ENCODE measurements around the gene CCDC172. TPM values are rescaled to one million over a fixed set of nuclear protein-coding genes. Genes with fewer than 3 reads are reported as not detected.

The CCDC172 gene
- total and polyA plus RNA-seq, 2 donors (not counting 1 experiment from before 2014, with no cell fraction given), result not detected

DNA sequence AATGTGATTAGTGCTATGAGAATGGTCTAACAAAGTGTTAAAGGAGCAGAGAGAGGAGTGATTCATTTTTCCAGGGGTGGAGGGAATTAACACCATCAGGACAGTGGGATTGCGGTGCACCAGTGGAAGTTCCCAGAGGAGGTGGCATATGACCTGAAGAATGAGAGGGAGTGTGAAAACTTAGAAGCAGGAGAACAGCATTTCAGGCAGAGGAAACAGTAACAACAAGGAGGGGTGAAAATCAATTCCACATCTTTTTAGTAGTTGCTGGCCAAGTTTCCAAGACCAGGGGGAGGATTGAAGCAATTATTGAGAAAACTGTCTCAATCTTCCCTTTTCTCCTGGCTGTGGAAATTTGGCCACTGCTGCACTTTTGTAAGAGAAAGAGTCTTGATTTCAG is 23.7 kb upstream of the CCDC172 start:
- WGBS (ENCODE audit: insufficient coverage), result 80% methylated on average over 1 of the region's 1 CpG
- no peaks in the 10 kb centered on the region for H3K9me3 ChIP-seq (ENCODE audit: control extremely low read depth in 1 of 3, control insufficient read depth in 2 of 3, insufficient read depth in 1 of 3, low read length in 2 of 3)
- no peaks in the 10 kb centered on the region for H3K79me2 ChIP-seq (ENCODE audit: control insufficient read depth, insufficient read depth, low read length)
- H3K27ac ChIP-seq (ENCODE audit: low read length in 2 of 2), result no peak overlapping the region
- no peak overlapping the region for H3K27ac Mint-ChIP-seq
- no peak overlapping the region for H3K4me2 ChIP-seq (replicated peaks; ENCODE audit: low read depth, low read length, poor library complexity, severe bottlenecking)
- no peaks in the 10 kb centered on the region for H3K27me3 Mint-ChIP-seq
- no peaks in the 10 kb centered on the region for H3K36me3 ChIP-seq (replicated peaks in 1 of 2; ENCODE audit: control extremely low read depth in 1 of 2, control insufficient read depth in 1 of 2, extremely low read depth in 1 of 2, insufficient read depth in 2 of 2, low read length in 1 of 2)
- H4K20me1 ChIP-seq (ENCODE audit: control insufficient read depth, insufficient read depth, low read length, poor library complexity, severe bottlenecking), result no peaks in the 10 kb centered on the region
- CTCF ChIA-PET, result no interaction called here
- H3K9me3 Mint-ChIP-seq (ENCODE audit: insufficient read depth), result no peaks in the 10 kb centered on the region
- intact Hi-C loops (cut with micrococcal nuclease), result no loop called here
- no peaks in the 10 kb centered on the region for H3K4me1 ChIP-seq (ENCODE audit: control insufficient read depth in 2 of 2, insufficient read depth in 2 of 2, low read length in 2 of 2)
- no peak overlapping the region for H2AFZ ChIP-seq (ENCODE audit: insufficient read depth, low read depth, low read length, poor library complexity, severe bottlenecking)
- no peak overlapping the region for H3K4me3 Mint-ChIP-seq
- DNase-seq, result no peak
- POLR2A ChIA-PET, result no interaction called here
- no peaks in the 10 kb centered on the region for H3K27me3 ChIP-seq (replicated peaks in 1 of 4; ENCODE audit: control extremely low read depth in 1 of 4, control insufficient read depth in 3 of 4, insufficient read depth in 4 of 4, low read length in 3 of 4)
- H3K9ac ChIP-seq (ENCODE audit: low read length), result no peak overlapping the region
- H3K4me1 Mint-ChIP-seq, result no peaks in the 10 kb centered on the region
- TF ChIP-seq, protein P1, sequence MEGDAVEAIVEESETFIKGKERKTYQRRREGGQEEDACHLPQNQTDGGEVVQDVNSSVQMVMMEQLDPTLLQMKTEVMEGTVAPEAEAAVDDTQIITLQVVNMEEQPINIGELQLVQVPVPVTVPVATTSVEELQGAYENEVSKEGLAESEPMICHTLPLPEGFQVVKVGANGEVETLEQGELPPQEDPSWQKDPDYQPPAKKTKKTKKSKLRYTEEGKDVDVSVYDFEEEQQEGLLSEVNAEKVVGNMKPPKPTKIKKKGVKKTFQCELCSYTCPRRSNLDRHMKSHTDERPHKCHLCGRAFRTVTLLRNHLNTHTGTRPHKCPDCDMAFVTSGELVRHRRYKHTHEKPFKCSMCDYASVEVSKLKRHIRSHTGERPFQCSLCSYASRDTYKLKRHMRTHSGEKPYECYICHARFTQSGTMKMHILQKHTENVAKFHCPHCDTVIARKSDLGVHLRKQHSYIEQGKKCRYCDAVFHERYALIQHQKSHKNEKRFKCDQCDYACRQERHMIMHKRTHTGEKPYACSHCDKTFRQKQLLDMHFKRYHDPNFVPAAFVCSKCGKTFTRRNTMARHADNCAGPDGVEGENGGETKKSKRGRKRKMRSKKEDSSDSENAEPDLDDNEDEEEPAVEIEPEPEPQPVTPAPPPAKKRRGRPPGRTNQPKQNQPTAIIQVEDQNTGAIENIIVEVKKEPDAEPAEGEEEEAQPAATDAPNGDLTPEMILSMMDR (IDR thresholded peaks at IDR 0.05), result no peak
- TF ChIP-seq EZH2 (IDR thresholded peaks at IDR 0.05; ENCODE audit: borderline replicate concordance, insufficient read depth, low read depth, low read length, poor library complexity, severe bottlenecking), result no peak
- no peak overlapping the region for H3K4me3 ChIP-seq (ENCODE audit: control extremely low read depth in 1 of 5, extremely low read depth in 1 of 5, insufficient read depth in 1 of 5, low read depth in 2 of 5, low read length in 4 of 5)
- ATAC-seq (ENCODE audit: low read depth), result no peak

- H3K36me3 ChIP-seq (replicated peaks in 1 of 2; ENCODE audit: control extremely low read depth in 1 of 2, control insufficient read depth in 1 of 2, extremely low read depth in 1 of 2, insufficient read depth in 2 of 2, low read length in 1 of 2), result no peaks in the 10 kb centered on the region
- H3K4me1 ChIP-seq (ENCODE audit: control insufficient read depth in 2 of 2, insufficient read depth in 2 of 2, low read length in 2 of 2), result no peaks in the 10 kb centered on the region
- ChIA-PET POLR2A (no interaction called here), CTCF (no interaction called here)
- TF ChIP-seq, protein P1 (IDR thresholded peaks at IDR 0.05), result no peak
- TF ChIP-seq EZH2 (IDR thresholded peaks at IDR 0.05; ENCODE audit: borderline replicate concordance, insufficient read depth, low read depth, low read length, poor library complexity, severe bottlenecking), result no peak
- Mint-ChIP-seq H3K27ac (no peak overlapping the region), H3K27me3 (no peaks in the 10 kb centered on the region), H3K9me3 (ENCODE audit: insufficient read depth) (no peaks in the 10 kb centered on the region), H3K4me1 (no peaks in the 10 kb centered on the region), H3K4me3 (no peak overlapping the region)
- no peak overlapping the region for H2AFZ ChIP-seq (ENCODE audit: insufficient read depth, low read depth, low read length, poor library complexity, severe bottlenecking)
- H3K4me3 ChIP-seq (ENCODE audit: control extremely low read depth in 1 of 5, extremely low read depth in 1 of 5, insufficient read depth in 1 of 5, low read depth in 2 of 5, low read length in 4 of 5), result no peak overlapping the region
- no peak overlapping the region for H3K4me2 ChIP-seq (replicated peaks; ENCODE audit: low read depth, low read length, poor library complexity, severe bottlenecking)
- H3K9me3 ChIP-seq (ENCODE audit: control extremely low read depth in 1 of 3, control insufficient read depth in 2 of 3, insufficient read depth in 1 of 3, low read length in 2 of 3), result no peaks in the 10 kb centered on the region
- intact Hi-C loops (cut with micrococcal nuclease), result no loop called here
- no peaks in the 10 kb centered on the region for H3K27me3 ChIP-seq (replicated peaks in 1 of 4; ENCODE audit: control extremely low read depth in 1 of 4, control insufficient read depth in 3 of 4, insufficient read depth in 4 of 4, low read length in 3 of 4)
- ATAC-seq (ENCODE audit: low read depth) (no peak), DNase-seq (no peak)
- H3K27ac ChIP-seq (ENCODE audit: low read length in 2 of 2), result no peak overlapping the region
- no peaks in the 10 kb centered on the region for H4K20me1 ChIP-seq (ENCODE audit: control insufficient read depth, insufficient read depth, low read length, poor library complexity, severe bottlenecking)
- H3K9ac ChIP-seq (ENCODE audit: low read length), result no peak overlapping the region
- no CpG with 5 or more reads among the region's 1 CpG for WGBS (ENCODE audit: insufficient coverage)
- H3K79me2 ChIP-seq (ENCODE audit: control insufficient read depth, insufficient read depth, low read length), result no peaks in the 10 kb centered on the region
Measured at GRCh38 chr10:116304923-116305322, 19.3 kb upstream of the CCDC172 start.
